MM.1S (cell line): ENCODE data around the gene FAAH.

Experiments
- DNase-seq: peaks from one replicate; pipeline ENCODE4 v3.0.0-alpha.2; 2015
- H2AFZ ChIP-seq: fragments of 300-600 bp; sonication (generic); 2 replicates; pipeline ENCODE4 v1.6.0; 2016; ENCODE audit warnings: antibody characterized with exemption, low read length
- H3F3A ChIP-seq: fragments of 300-600 bp; sonication (generic); 2 replicates; pipeline ENCODE4 v1.6.1; 2016; ENCODE audit warnings: mild to moderate bottlenecking, antibody characterized with exemption, low read length, moderate library complexity, mixed read lengths; ENCODE audit not compliant: insufficient read depth
- H3K27ac ChIP-seq: fragments of 300-600 bp; sonication (generic); 2 replicates; pipeline ENCODE4 v1.5.1; 2016; ENCODE audit warnings: mild to moderate bottlenecking, low read length
- H3K27me3 ChIP-seq: fragments of 300-600 bp; sonication (generic); replicated peaks from 2 replicates; pipeline ENCODE4 v1.6.0; 2016; ENCODE audit warnings: low read length; ENCODE audit not compliant: insufficient read depth
- H3K36me3 ChIP-seq: fragments of 300-600 bp; sonication (generic); replicated peaks from 2 replicates; pipeline ENCODE4 v1.6.1; 2016; ENCODE audit warnings: mild to moderate bottlenecking, low read length, mixed read lengths; ENCODE audit not compliant: insufficient read depth
- H3K4me1 ChIP-seq: fragments of 300-600 bp; sonication (generic); 2 replicates; pipeline ENCODE4 v1.6.1; 2016; ENCODE audit warnings: low read length, mixed read lengths
- H3K4me2 ChIP-seq: fragments of 300-600 bp; sonication (generic); 2 replicates; pipeline ENCODE4 v1.6.0; 2016; ENCODE audit warnings: low read depth, low read length
- H3K4me3 ChIP-seq: fragments of 300-600 bp; sonication (generic); 2 replicates; pipeline ENCODE4 v1.5.1; 2016; ENCODE audit warnings: low read length, mixed read lengths
- H3K79me2 ChIP-seq: fragments of 300-600 bp; sonication (generic); 2 replicates; pipeline ENCODE4 v1.6.1; 2016; ENCODE audit warnings: mixed run types, low read length, mixed read lengths
- H3K9ac ChIP-seq: fragments of 300-600 bp; sonication (generic); 2 replicates; pipeline ENCODE4 v1.6.1; 2016; ENCODE audit warnings: low read length, mixed read lengths
- H3K9me2 ChIP-seq: fragments of 300-600 bp; sonication (generic); replicated peaks from 2 replicates; pipeline ENCODE4 v1.6.1; 2016; ENCODE audit warnings: mild to moderate bottlenecking, low read length, mixed read lengths; ENCODE audit not compliant: insufficient read depth
- H3K9me3 ChIP-seq: fragments of 300-600 bp; sonication (generic); replicated peaks from 2 replicates; pipeline ENCODE4 v1.6.1; 2016; ENCODE audit warnings: mild to moderate bottlenecking, low read length, mixed read lengths; ENCODE audit not compliant: insufficient read depth
- H4K20me1 ChIP-seq: fragments of 300-600 bp; sonication (generic); 2 replicates; pipeline ENCODE4 v1.6.1; 2016; ENCODE audit warnings: mild to moderate bottlenecking, low read length, moderate library complexity, mixed read lengths; ENCODE audit not compliant: insufficient read depth
- EZH2 ChIP-seq: fragments of 300-600 bp; sonication (generic); optimal IDR thresholded peaks from 2 replicates; pipeline ENCODE3; 2017; ENCODE audit warnings: low read depth, mild to moderate bottlenecking, antibody characterized with exemption, low read length, mixed read lengths
- EZH2phosphoT487 ChIP-seq: fragments of 300-600 bp; sonication (generic); IDR thresholded peaks from 2 replicates; pipeline ENCODE4 v1.6.1; 2018; ENCODE audit warnings: antibody characterized with exemption, low read length
- TF ChIP-seq, protein P1 (sequence below): fragments of 300-600 bp; sonication (generic); IDR thresholded peaks from 2 replicates; pipeline ENCODE4 v1.5.1; 2016; ENCODE audit warnings: antibody characterized with exemption, low read length, mixed read lengths

FAAH gene

DNA sequence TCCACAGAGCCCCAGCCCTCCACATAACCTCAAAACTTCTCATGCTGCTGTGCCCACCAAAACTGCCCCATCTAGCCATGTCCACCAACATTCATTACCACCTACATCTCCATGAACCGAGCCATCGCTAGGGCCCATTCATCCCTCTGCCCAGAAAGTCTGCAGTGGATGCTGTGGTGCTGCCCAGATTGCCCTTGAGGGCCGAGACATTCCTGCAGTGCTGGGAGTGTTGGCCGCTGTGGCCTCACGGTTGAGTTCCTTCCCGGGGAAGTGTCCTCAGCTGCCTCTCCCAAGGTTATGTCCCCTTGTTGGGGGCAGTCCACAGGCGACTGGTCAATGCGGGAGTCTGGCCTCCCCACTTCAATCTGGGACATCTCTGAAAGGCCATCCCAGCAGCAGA is 65.2 kb downstream of the FAAH start:
- H3K9ac ChIP-seq, result no peak overlapping the region
- no peaks in the 10 kb centered on the region for H3K4me1 ChIP-seq
- H3K36me3 ChIP-seq, result no peaks in the 10 kb centered on the region
- TF ChIP-seq, protein P1, sequence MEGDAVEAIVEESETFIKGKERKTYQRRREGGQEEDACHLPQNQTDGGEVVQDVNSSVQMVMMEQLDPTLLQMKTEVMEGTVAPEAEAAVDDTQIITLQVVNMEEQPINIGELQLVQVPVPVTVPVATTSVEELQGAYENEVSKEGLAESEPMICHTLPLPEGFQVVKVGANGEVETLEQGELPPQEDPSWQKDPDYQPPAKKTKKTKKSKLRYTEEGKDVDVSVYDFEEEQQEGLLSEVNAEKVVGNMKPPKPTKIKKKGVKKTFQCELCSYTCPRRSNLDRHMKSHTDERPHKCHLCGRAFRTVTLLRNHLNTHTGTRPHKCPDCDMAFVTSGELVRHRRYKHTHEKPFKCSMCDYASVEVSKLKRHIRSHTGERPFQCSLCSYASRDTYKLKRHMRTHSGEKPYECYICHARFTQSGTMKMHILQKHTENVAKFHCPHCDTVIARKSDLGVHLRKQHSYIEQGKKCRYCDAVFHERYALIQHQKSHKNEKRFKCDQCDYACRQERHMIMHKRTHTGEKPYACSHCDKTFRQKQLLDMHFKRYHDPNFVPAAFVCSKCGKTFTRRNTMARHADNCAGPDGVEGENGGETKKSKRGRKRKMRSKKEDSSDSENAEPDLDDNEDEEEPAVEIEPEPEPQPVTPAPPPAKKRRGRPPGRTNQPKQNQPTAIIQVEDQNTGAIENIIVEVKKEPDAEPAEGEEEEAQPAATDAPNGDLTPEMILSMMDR, result no peak
- no peak for TF ChIP-seq EZH2
- no peak for TF ChIP-seq EZH2phosphoT487
- H3K27me3 ChIP-seq, result peaks cover 60% of the 10 kb centered on the region
- no peaks in the 10 kb centered on the region for H3K9me2 ChIP-seq
- no peak overlapping the region for H3K27ac ChIP-seq
- H3K79me2 ChIP-seq, result no peaks in the 10 kb centered on the region
- H3K9me3 ChIP-seq, result no peaks in the 10 kb centered on the region
- H3K4me2 ChIP-seq, result no peak overlapping the region
- no peaks in the 10 kb centered on the region; the same call in 1 of the 2 replicates for H4K20me1 ChIP-seq
- no peak overlapping the region for H3K4me3 ChIP-seq
- H3F3A ChIP-seq, result no peaks in the 10 kb centered on the region
- DNase-seq, result no peak
- no peak overlapping the region for H2AFZ ChIP-seq

DNA sequence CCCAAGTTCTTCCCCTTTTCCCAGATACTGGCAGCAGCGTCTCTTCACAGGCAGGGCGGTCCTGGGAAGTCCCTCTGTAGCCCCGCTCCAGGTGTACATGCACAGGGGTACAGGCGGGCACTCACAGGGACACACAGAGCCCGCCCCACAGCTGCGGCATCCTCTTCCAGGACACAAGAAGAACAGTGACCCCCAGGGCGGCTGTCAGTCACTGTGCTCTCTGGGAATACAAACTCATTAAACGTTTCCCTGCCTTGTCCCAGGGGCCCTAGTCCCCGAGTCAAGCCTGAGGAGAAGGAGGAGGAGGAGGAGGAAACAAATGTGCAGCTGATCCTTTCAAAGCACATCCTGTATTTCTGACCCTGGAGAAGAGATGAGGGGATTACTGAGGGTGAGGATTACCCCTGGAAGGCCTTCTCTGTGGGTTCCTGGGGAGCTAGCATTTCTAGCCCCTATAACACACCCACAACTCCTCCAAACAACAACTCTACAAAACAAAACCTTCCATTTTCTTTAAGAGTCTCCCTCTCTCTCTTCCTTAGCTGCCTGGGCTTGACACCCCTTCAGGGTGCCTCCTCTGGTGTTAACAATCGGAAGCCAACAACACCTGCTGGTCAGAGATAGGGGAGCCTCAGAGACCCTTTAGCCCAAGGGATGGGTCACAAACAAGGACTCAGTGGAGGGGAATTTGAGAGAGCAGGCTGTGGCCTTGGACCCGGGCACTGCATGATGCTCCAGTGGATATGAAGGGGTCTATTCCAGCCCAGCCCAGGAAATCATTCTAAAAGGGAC is 67.1 kb downstream of the FAAH start:
- TF ChIP-seq, protein P1, result no peak
- TF ChIP-seq EZH2phosphoT487 (no peak), EZH2 (no peak)
- Histone ChIP-seq H2AFZ (no peak overlapping the region), H3K4me1 (no peaks in the 10 kb centered on the region), H3F3A (no peaks in the 10 kb centered on the region), H3K9ac (no peak overlapping the region), H3K36me3 (no peaks in the 10 kb centered on the region), H3K79me2 (no peaks in the 10 kb centered on the region), H3K27ac (no peak overlapping the region), H3K9me2 (no peaks in the 10 kb centered on the region), H3K4me3 (no peak overlapping the region), H3K9me3 (no peaks in the 10 kb centered on the region), H3K4me2 (no peak overlapping the region), H3K27me3 (peaks cover 51% of the 10 kb centered on the region), H4K20me1 (no peaks in the 10 kb centered on the region; the same call in 1 of the 2 replicates)
- no peak for DNase-seq

DNA sequence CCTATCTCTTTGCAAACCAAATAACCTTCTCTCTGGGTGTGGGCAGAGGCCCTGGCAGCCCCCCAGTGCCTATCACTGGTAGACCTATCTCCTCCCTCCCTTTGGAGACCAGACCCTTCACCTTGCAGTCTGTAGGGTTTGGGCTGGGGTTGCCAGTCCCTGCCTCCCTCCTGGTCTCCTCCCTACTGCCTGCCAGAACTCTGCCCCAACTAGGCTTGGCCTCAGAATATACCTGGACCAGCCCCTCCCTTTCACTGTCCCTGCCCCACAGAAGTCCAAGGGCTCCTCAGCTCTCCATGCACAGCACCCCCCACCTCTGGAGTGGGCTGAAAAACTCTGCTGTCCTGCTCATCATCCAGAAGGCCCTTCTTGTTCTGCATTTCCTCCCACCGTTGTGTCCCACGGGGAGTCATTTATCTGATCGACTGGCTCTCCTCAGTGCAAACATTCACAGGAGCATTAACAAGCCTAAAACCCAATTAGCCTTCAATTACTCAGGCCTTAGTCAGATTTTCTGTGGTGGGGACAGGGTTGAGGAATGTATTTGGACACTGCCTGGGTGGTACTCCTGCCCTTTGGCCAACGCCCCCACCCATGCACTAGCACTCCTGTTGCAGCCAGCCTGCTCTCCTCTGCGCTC is 67.8 kb downstream of the FAAH start:
- no peaks in the 10 kb centered on the region for H3K79me2 ChIP-seq
- no peak overlapping the region for H3K27ac ChIP-seq
- no peak overlapping the region for H2AFZ ChIP-seq
- no peaks in the 10 kb centered on the region for H3K36me3 ChIP-seq
- no peaks in the 10 kb centered on the region; the same call in 1 of the 2 replicates for H4K20me1 ChIP-seq
- no peaks in the 10 kb centered on the region for H3K4me1 ChIP-seq
- H3K4me2 ChIP-seq, result no peak overlapping the region
- no peak overlapping the region for H3K9ac ChIP-seq
- TF ChIP-seq, protein P1, result no peak
- no peak for TF ChIP-seq EZH2phosphoT487
- TF ChIP-seq EZH2, result no peak
- H3F3A ChIP-seq, result no peaks in the 10 kb centered on the region
- no peak overlapping the region for H3K4me3 ChIP-seq
- H3K27me3 ChIP-seq, result peaks cover 46% of the 10 kb centered on the region
- no peak for DNase-seq
- no peaks in the 10 kb centered on the region for H3K9me3 ChIP-seq
- H3K9me2 ChIP-seq, result no peaks in the 10 kb centered on the region
